Liver (tissue), 9 donors: ENCODE measurements around the gene CCL19. TPM values are rescaled to one million over a fixed set of nuclear protein-coding genes. Genes with fewer than 3 reads are reported as not detected.
A peak's percentile ranks its signal among the peaks of the same experiment; 100 is the strongest.

ENCODE experiments used
- DNase-seq: peaks from one replicate; pipeline ENCODE4 v3.0.0-alpha.2; 2017; ENCODE audit warnings: low spot score
- H3K27ac ChIP-seq, 2 donors: one replicate each; pipeline ENCODE4 v1.7.0; 2013; ENCODE audit warnings: inconsistent platforms in 2 of 2, low read length in 2 of 2, control low read depth in 1 of 2, low read depth in 1 of 2, mild to moderate bottlenecking in 1 of 2
- H3K27me3 ChIP-seq, 4 donors: one replicate each; pipeline versions ENCODE4 v1.6.1 to v1.7.0; 2013; ENCODE audit warnings: low read length in 3 of 4, inconsistent platforms in 1 of 4, mild to moderate bottlenecking in 1 of 4, moderate library complexity in 1 of 4; ENCODE audit not compliant: control insufficient read depth in 4 of 4, insufficient read depth in 4 of 4
- H3K36me3 ChIP-seq, 4 donors: one replicate each; pipeline versions ENCODE4 v1.6.1 to v1.7.0; 2013; ENCODE audit warnings: low read length in 3 of 4, mild to moderate bottlenecking in 3 of 4, low read depth in 1 of 4, moderate library complexity in 1 of 4; ENCODE audit not compliant: control insufficient read depth in 4 of 4, insufficient read depth in 3 of 4
- H3K4me1 ChIP-seq, 4 donors: one replicate each; pipeline versions ENCODE4 v1.6.1 to v1.7.0; 2013; ENCODE audit warnings: low read length in 3 of 4, mild to moderate bottlenecking in 3 of 4, moderate library complexity in 1 of 4; ENCODE audit not compliant: control insufficient read depth in 4 of 4, insufficient read depth in 4 of 4
- H3K4me3 ChIP-seq, 3 donors: one replicate each; pipeline versions ENCODE4 v1.6.1 to v1.7.0; 2013; ENCODE audit warnings: low read length in 3 of 3, control low read depth in 1 of 3, low read depth in 1 of 3, mild to moderate bottlenecking in 1 of 3
- H3K9ac ChIP-seq, 2 donors: one replicate each; pipeline ENCODE4 v1.7.0; 2013; ENCODE audit warnings: low read length in 2 of 2, mild to moderate bottlenecking in 2 of 2, moderate library complexity in 2 of 2, control low read depth in 1 of 2, low read depth in 1 of 2
- H3K9me3 ChIP-seq, 4 donors: one replicate each; pipeline versions ENCODE4 v1.6.1 to v1.7.0; 2013; ENCODE audit warnings: low read length in 3 of 4; ENCODE audit not compliant: control insufficient read depth in 4 of 4
- CTCF ChIP-seq: fragments of 150-350 bp; IDR thresholded peaks from 2 replicates; pipeline ENCODE4 v1.5.1; 2017; ENCODE audit warnings: improper control_type of control experiment, low read depth, low read length; ENCODE audit not compliant: missing input control
- FOXA1 ChIP-seq: IDR thresholded peaks from 2 replicates; pipeline ENCODE4 v1.6.1; 2016; ENCODE audit warnings: antibody characterized with exemption
- FOXA2 ChIP-seq: IDR thresholded peaks from 2 replicates; pipeline ENCODE4 v1.6.1; 2016; ENCODE audit warnings: antibody characterized with exemption
- GABPA ChIP-seq, 2 donors: IDR thresholded peaks in 1 of 2; conservative IDR thresholded peaks in 1 of 2; 2 replicates each; pipeline ENCODE4 v1.6.1; 2016; ENCODE audit warnings: antibody characterized with exemption in 2 of 2, mild to moderate bottlenecking in 1 of 2, moderate library complexity in 1 of 2
- HNF4A ChIP-seq, 2 donors: conservative IDR thresholded peaks; 2 replicates each; pipeline ENCODE4 v1.6.1; 2016; ENCODE audit warnings: antibody characterized with exemption in 2 of 2, mild to moderate bottlenecking in 2 of 2
- MAX ChIP-seq: IDR thresholded peaks from 2 replicates; pipeline ENCODE4 v1.6.1; 2016; ENCODE audit warnings: antibody characterized with exemption
- NR2F2 ChIP-seq: IDR thresholded peaks from 2 replicates; pipeline ENCODE4 v1.6.1; 2016; ENCODE audit warnings: antibody characterized with exemption
- RAD21 ChIP-seq, 2 donors: IDR thresholded peaks; 2 replicates each; pipeline ENCODE4 v1.6.1; 2016; ENCODE audit warnings: antibody characterized with exemption in 2 of 2, mild to moderate bottlenecking in 2 of 2
- SP1 ChIP-seq: IDR thresholded peaks from 2 replicates; pipeline ENCODE4 v1.6.1; 2018; ENCODE audit warnings: antibody characterized with exemption, mild to moderate bottlenecking
- YY1 ChIP-seq: IDR thresholded peaks from 2 replicates; pipeline ENCODE4 v1.6.1; 2016; ENCODE audit warnings: antibody characterized with exemption, mild to moderate bottlenecking
- WGBS: extraction: QIAGEN DNeasy Blood & Tissue Kit; methylation state at CpG from one replicate; pipeline ENCODE4 v1.1.7; 2013; 5-methylcytosine and 5-hydroxymethylcytosine counted together
- polyA plus RNA-seq, 2 donors: library from polyadenylated mRNA; stranded (reverse) in 1 of 2; unstranded in 1 of 2; fragments of 200-250 nt in 1 of 2; fragments of >200 nt in 1 of 2; fragmentation: Nextera tagmentation in 1 of 2; extraction: Ambion mirVana in 1 of 2; gene quantifications; one replicate each; pipeline versions ENCODE4 v1.2.1 to v1.2.3, GENCODE V29; 2013 to 2015
- total RNA-seq, 2 donors: library from RNA; depleted of rRNA; stranded (reverse); fragments of >200 nt; gene quantifications; one replicate each; pipeline ENCODE4 v1.2.3, GENCODE V29; 2014
- TF ChIP-seq, protein P1 (sequence below): IDR thresholded peaks from 2 replicates; pipeline ENCODE4 v1.6.1; 2016; ENCODE audit warnings: antibody characterized with exemption
- TF ChIP-seq, protein P2 (sequence below): IDR thresholded peaks from 2 replicates; pipeline ENCODE4 v1.6.1; 2016; ENCODE audit warnings: antibody characterized with exemption, mild to moderate bottlenecking
- donor health status: healthy.
- donor health status: healthy.
- donor health status: healthy.
- donor health status: healthy.
- donor health status: healthy.

Gene CCL19
- total and polyA plus RNA-seq, 4 donors = 0.33 to 2.9 (median 0.65) TPM; not detected in 1

- Histone ChIP-seq H3K9ac (peak overlapping the region; percentile 3 to 45), H3K27ac (peak overlapping the region; percentile 34 to 60), H3K4me3 (peak overlapping the region; percentile 57 to 72 (median 70)), H3K36me3 (no peaks in the 10 kb centered on the region), H3K9me3 (no peaks in the 10 kb centered on the region), H3K27me3 (no peaks in the 10 kb centered on the region), H3K4me1 (peaks cover 0 to 17% (median 7%) of the 10 kb centered on the region in 4 donors)
- DNase-seq = peak; percentile 75
- WGBS = 13% methylated on average over 52 of the region's 52 CpGs
- peak; percentile 54 to 79 for TF ChIP-seq RAD21 (IDR thresholded peaks at IDR 0.05)
- no peak for TF ChIP-seq SP1
- no peak for TF ChIP-seq FOXA1
- TF ChIP-seq, protein P1, sequence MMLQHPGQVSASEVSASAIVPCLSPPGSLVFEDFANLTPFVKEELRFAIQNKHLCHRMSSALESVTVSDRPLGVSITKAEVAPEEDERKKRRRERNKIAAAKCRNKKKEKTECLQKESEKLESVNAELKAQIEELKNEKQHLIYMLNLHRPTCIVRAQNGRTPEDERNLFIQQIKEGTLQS = no peak
- TF ChIP-seq CTCF = peak; percentile 79
- TF ChIP-seq NR2F2 = no peak
- no peak for TF ChIP-seq GABPA (IDR thresholded peaks at IDR 0.05 in 1 of 2, conservative IDR thresholded peaks at IDR 0.05 in 1 of 2)
- TF ChIP-seq MAX = no peak
- no peak for TF ChIP-seq HNF4A (conservative IDR thresholded peaks at IDR 0.05)
- no peak for TF ChIP-seq FOXA2
These were observed 10.1 kb upstream of the CCL19 start for GRCh38 chr9:34701023-34701768.

- DNase-seq = no peak
- TF ChIP-seq HNF4A (conservative IDR thresholded peaks at IDR 0.05) (no peak), RAD21 (IDR thresholded peaks at IDR 0.05) (no peak), MAX (no peak), YY1 (no peak), FOXA1 (no peak)
- TF ChIP-seq, protein P2, sequence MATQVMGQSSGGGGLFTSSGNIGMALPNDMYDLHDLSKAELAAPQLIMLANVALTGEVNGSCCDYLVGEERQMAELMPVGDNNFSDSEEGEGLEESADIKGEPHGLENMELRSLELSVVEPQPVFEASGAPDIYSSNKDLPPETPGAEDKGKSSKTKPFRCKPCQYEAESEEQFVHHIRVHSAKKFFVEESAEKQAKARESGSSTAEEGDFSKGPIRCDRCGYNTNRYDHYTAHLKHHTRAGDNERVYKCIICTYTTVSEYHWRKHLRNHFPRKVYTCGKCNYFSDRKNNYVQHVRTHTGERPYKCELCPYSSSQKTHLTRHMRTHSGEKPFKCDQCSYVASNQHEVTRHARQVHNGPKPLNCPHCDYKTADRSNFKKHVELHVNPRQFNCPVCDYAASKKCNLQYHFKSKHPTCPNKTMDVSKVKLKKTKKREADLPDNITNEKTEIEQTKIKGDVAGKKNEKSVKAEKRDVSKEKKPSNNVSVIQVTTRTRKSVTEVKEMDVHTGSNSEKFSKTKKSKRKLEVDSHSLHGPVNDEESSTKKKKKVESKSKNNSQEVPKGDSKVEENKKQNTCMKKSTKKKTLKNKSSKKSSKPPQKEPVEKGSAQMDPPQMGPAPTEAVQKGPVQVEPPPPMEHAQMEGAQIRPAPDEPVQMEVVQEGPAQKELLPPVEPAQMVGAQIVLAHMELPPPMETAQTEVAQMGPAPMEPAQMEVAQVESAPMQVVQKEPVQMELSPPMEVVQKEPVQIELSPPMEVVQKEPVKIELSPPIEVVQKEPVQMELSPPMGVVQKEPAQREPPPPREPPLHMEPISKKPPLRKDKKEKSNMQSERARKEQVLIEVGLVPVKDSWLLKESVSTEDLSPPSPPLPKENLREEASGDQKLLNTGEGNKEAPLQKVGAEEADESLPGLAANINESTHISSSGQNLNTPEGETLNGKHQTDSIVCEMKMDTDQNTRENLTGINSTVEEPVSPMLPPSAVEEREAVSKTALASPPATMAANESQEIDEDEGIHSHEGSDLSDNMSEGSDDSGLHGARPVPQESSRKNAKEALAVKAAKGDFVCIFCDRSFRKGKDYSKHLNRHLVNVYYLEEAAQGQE = no peak
- no peak overlapping the region for H3K9ac ChIP-seq
- H3K36me3 ChIP-seq = no peaks in the 10 kb centered on the region
- no peaks in the 10 kb centered on the region for H3K9me3 ChIP-seq
- H3K4me3 ChIP-seq = no peak overlapping the region
- H3K27me3 ChIP-seq = no peaks in the 10 kb centered on the region
- H3K27ac ChIP-seq = no peak overlapping the region
- peaks cover under 1 to 14% (median 11%) of the 10 kb centered on the region in 4 donors for H3K4me1 ChIP-seq
These were observed 3.7 kb upstream of the CCL19 start for GRCh38 chr9:34694811-34695210.
